GM23338 (cell line): ENCODE data around the gene FYN. TPM values are rescaled to one million over a fixed set of nuclear protein-coding genes. Genes with fewer than 3 reads are reported as not detected.

Source experiments
- ATAC-seq: fragments of 200-7000 bp; cut with Tn5 transposase; 3 replicates; pipeline ENCODE4 v1.9.1; 2020
- DNase-seq: peaks from one replicate; pipeline ENCODE4 v3.0.0-alpha.2; 2015; ENCODE audit warnings: low spot score
- H2AFZ ChIP-seq: fragments of 200-600 bp; sonication (generic); 2 replicates; pipeline ENCODE4 v1.8.0; 2016; ENCODE audit warnings: antibody characterized with exemption, mild to moderate bottlenecking, moderate library complexity
- H3F3A ChIP-seq: fragments of 200-600 bp; sonication (generic); replicated peaks from 2 replicates; pipeline ENCODE4 v1.8.0; 2017; ENCODE audit warnings: antibody characterized with exemption, mixed run types, low read depth
- H3K27ac ChIP-seq: fragments of 200-600 bp; sonication (generic); 2 replicates; pipeline ENCODE4 v1.6.1; 2016; ENCODE audit warnings: low read depth
- H3K27me3 ChIP-seq: fragments of 200-600 bp; sonication (generic); 2 replicates; pipeline ENCODE4 v1.8.0; 2016; ENCODE audit warnings: mild to moderate bottlenecking, mixed run types, moderate library complexity; ENCODE audit not compliant: insufficient read depth
- H3K36me3 ChIP-seq: fragments of 200-600 bp; sonication (generic); 2 replicates; pipeline ENCODE4 v1.8.0; 2016; ENCODE audit warnings: mild to moderate bottlenecking; ENCODE audit not compliant: insufficient read depth
- H3K4me1 ChIP-seq: fragments of 200-600 bp; sonication (generic); 2 replicates; pipeline ENCODE4 v1.8.0; 2016; ENCODE audit warnings: mild to moderate bottlenecking, moderate library complexity; ENCODE audit not compliant: insufficient read depth
- H3K4me2 ChIP-seq: fragments of 200-600 bp; sonication (generic); 2 replicates; pipeline ENCODE4 v1.7.1; 2017; ENCODE audit warnings: mixed run types
- H3K4me3 ChIP-seq: fragments of 200-600 bp; sonication (generic); 2 replicates; pipeline ENCODE4 v1.6.1; 2016; ENCODE audit warnings: mixed run types
- H3K79me2 ChIP-seq: fragments of 200-600 bp; sonication (generic); replicated peaks from 2 replicates; pipeline ENCODE4 v1.8.0; 2017; ENCODE audit warnings: mild to moderate bottlenecking; ENCODE audit not compliant: insufficient read depth
- H3K9me2 ChIP-seq: fragments of 200-600 bp; sonication (generic); 2 replicates; pipeline ENCODE4 v1.8.0; 2017; ENCODE audit not compliant: insufficient read depth
- H4K20me1 ChIP-seq: fragments of 200-600 bp; sonication (generic); replicated peaks from 2 replicates; pipeline ENCODE4 v1.8.0; 2017; ENCODE audit warnings: mild to moderate bottlenecking; ENCODE audit not compliant: insufficient read depth
- H3K27ac Mint-ChIP-seq: 2 replicates; pipeline ENCODE4 v1.8.0; 2020; ENCODE audit warnings: inconsistent platforms, mild to moderate bottlenecking, moderate library complexity, mixed read lengths
- H3K27me3 Mint-ChIP-seq: 3 replicates; pipeline ENCODE4 v1.8.0; 2022; ENCODE audit warnings: low read depth, mild to moderate bottlenecking, moderate library complexity, mixed read lengths, inconsistent platforms; ENCODE audit not compliant: insufficient read depth, poor library complexity
- H3K36me3 Mint-ChIP-seq: 3 replicates; pipeline ENCODE4 v1.8.0; 2021; ENCODE audit warnings: low read depth, mild to moderate bottlenecking, inconsistent platforms, moderate library complexity, mixed read lengths
- H3K4me1 Mint-ChIP-seq: 3 replicates; pipeline ENCODE4 v1.8.0; 2020; ENCODE audit warnings: mild to moderate bottlenecking, inconsistent platforms, mixed read lengths
- H3K4me3 Mint-ChIP-seq: 3 replicates; pipeline ENCODE4 v1.8.0; 2021; ENCODE audit warnings: moderate library complexity, mild to moderate bottlenecking, inconsistent platforms, mixed read lengths
- H3K9me3 Mint-ChIP-seq: 3 replicates; pipeline ENCODE4 v1.8.0; 2020; ENCODE audit warnings: moderate library complexity, mild to moderate bottlenecking, inconsistent platforms, mixed read lengths
- CREB1 ChIP-seq: fragments of 250-450 bp; sonication (Bioruptor Pico); IDR thresholded peaks from 2 replicates; pipeline ENCODE4 v1.5.0; 2020; ENCODE audit warnings: low read depth, mild to moderate bottlenecking, moderate library complexity
- ETS1 ChIP-seq: IDR thresholded peaks from 2 replicates; pipeline ENCODE4 v1.6.1; 2016; ENCODE audit warnings: antibody characterized with exemption
- EZH2phosphoT487 ChIP-seq: fragments of 200-600 bp; sonication (generic); IDR thresholded peaks from one replicate; pipeline ENCODE4 v1.8.1; 2018; ENCODE audit warnings: antibody characterized with exemption; ENCODE audit not compliant: unreplicated experiment
- JUNB ChIP-seq: IDR thresholded peaks from one replicate; pipeline ENCODE4 v1.6.1; 2016; ENCODE audit warnings: antibody characterized with exemption; ENCODE audit not compliant: unreplicated experiment
- NANOG ChIP-seq: IDR thresholded peaks from 2 replicates; pipeline ENCODE4 v1.6.1; 2016; ENCODE audit warnings: antibody characterized with exemption, borderline replicate concordance
- POLR2AphosphoS5 ChIP-seq: IDR thresholded peaks from 2 replicates; pipeline ENCODE4 v1.6.1; 2016; ENCODE audit warnings: antibody characterized with exemption, low read depth
- STAT1 ChIP-seq: IDR thresholded peaks from one replicate; pipeline ENCODE4 v1.6.1; 2016; ENCODE audit warnings: antibody characterized with exemption; ENCODE audit not compliant: unreplicated experiment
- ZNF114 ChIP-seq: fragments of 250-450 bp; sonication (Bioruptor Pico); IDR thresholded peaks from 2 replicates; pipeline ENCODE4 v1.5.0; 2020; ENCODE audit warnings: mild to moderate bottlenecking, moderate library complexity
- polyA plus RNA-seq: library from polyadenylated mRNA; unstranded; fragments of >200 nt; fragmentation: Nextera tagmentation; extraction: Ambion mirVana; gene quantifications from 2 replicates; pipeline ENCODE4 v1.2.1, GENCODE V29; 2016
- total RNA-seq: library from RNA; depleted of rRNA; stranded (reverse); fragments of >200 nt; shearing (Covaris generic); gene quantifications from 2 replicates; pipeline ENCODE4 v1.2.3, GENCODE V29; 2014
- TF ChIP-seq, protein P1 (sequence below), 2 experiments: fragments of 200-600 bp in 1 of 2; sonication (generic) in 1 of 2; conservative IDR thresholded peaks; 2 replicates each; pipeline versions ENCODE4 v1.5.1 to v1.6.1; 2016 to 2017; ENCODE audit warnings: antibody characterized with exemption in 2 of 2, low read depth in 2 of 2, mild to moderate bottlenecking in 2 of 2, moderate library complexity in 1 of 2
- TF ChIP-seq, protein P2 (sequence below): IDR thresholded peaks from one replicate; pipeline ENCODE4 v1.6.1; 2018; ENCODE audit warnings: antibody characterized with exemption; ENCODE audit not compliant: unreplicated experiment
- TF ChIP-seq, protein P3 (sequence below): fragments of 250-450 bp; sonication (Bioruptor Pico); IDR thresholded peaks from 2 replicates; pipeline ENCODE4 v1.5.0; 2020; ENCODE audit warnings: mild to moderate bottlenecking, moderate library complexity

FYN gene
- total and polyA plus RNA-seq, 2 experiments from 2014 or later: 46.8 to 143 TPM

DNA sequence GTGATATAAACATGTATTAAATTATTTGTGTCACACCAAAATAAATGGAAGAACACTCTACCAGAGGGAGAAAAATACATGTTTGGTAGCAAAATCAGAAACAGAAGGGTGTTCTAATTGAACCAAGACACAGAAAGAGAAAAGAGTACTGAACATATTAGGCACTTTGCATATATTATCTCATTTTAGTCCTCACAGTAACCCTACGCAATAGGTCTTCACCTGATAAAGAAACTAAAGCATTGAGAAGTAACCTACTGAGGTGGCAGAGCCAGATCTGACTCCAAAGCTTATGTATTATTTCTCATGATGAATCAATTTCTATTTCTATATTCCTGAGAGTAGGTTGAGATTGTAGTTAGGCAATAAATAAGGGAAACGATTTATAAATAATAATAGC lies 77.7 kb downstream of the FYN start:
- Histone ChIP-seq H3K27ac (no peak overlapping the region), H3K27me3 (no peaks in the 10 kb centered on the region), H3K36me3 (no peaks in the 10 kb centered on the region), H3K79me2 (peaks cover 50% of the 10 kb centered on the region), H3K4me2 (no peak overlapping the region), H4K20me1 (peaks cover 10% of the 10 kb centered on the region; the same call in 1 of the 2 replicates), H3K4me3 (no peak overlapping the region), H3K9me2 (no peaks in the 10 kb centered on the region), H3F3A (no peaks in the 10 kb centered on the region), H2AFZ (no peak overlapping the region), H3K4me1 (peaks cover 18% of the 10 kb centered on the region; the same call in 1 of the 2 replicates)
- Mint-ChIP-seq H3K4me3 (no peak overlapping the region), H3K4me1 (peaks cover 48% of the 10 kb centered on the region), H3K9me3 (no peaks in the 10 kb centered on the region; the same call in 2 of the 3 replicates), H3K27ac (no peak overlapping the region), H3K27me3 (peaks cover 2% of the 10 kb centered on the region), H3K36me3 (no peaks in the 10 kb centered on the region)
- DNase-seq (no peak), ATAC-seq (no peak)
- TF ChIP-seq ETS1 (no peak), POLR2AphosphoS5 (no peak), NANOG (no peak), ZNF114 (CRISPR knock-in tag) (no peak), EZH2phosphoT487 (no peak), JUNB (no peak), STAT1 (no peak), CREB1 (CRISPR knock-in tag) (no peak)
- TF ChIP-seq, protein P1, sequence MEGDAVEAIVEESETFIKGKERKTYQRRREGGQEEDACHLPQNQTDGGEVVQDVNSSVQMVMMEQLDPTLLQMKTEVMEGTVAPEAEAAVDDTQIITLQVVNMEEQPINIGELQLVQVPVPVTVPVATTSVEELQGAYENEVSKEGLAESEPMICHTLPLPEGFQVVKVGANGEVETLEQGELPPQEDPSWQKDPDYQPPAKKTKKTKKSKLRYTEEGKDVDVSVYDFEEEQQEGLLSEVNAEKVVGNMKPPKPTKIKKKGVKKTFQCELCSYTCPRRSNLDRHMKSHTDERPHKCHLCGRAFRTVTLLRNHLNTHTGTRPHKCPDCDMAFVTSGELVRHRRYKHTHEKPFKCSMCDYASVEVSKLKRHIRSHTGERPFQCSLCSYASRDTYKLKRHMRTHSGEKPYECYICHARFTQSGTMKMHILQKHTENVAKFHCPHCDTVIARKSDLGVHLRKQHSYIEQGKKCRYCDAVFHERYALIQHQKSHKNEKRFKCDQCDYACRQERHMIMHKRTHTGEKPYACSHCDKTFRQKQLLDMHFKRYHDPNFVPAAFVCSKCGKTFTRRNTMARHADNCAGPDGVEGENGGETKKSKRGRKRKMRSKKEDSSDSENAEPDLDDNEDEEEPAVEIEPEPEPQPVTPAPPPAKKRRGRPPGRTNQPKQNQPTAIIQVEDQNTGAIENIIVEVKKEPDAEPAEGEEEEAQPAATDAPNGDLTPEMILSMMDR (conservative IDR thresholded peaks at IDR 0.05; ENCODE audit: low read depth in 2 of 2): no peak
- TF ChIP-seq, protein P2, sequence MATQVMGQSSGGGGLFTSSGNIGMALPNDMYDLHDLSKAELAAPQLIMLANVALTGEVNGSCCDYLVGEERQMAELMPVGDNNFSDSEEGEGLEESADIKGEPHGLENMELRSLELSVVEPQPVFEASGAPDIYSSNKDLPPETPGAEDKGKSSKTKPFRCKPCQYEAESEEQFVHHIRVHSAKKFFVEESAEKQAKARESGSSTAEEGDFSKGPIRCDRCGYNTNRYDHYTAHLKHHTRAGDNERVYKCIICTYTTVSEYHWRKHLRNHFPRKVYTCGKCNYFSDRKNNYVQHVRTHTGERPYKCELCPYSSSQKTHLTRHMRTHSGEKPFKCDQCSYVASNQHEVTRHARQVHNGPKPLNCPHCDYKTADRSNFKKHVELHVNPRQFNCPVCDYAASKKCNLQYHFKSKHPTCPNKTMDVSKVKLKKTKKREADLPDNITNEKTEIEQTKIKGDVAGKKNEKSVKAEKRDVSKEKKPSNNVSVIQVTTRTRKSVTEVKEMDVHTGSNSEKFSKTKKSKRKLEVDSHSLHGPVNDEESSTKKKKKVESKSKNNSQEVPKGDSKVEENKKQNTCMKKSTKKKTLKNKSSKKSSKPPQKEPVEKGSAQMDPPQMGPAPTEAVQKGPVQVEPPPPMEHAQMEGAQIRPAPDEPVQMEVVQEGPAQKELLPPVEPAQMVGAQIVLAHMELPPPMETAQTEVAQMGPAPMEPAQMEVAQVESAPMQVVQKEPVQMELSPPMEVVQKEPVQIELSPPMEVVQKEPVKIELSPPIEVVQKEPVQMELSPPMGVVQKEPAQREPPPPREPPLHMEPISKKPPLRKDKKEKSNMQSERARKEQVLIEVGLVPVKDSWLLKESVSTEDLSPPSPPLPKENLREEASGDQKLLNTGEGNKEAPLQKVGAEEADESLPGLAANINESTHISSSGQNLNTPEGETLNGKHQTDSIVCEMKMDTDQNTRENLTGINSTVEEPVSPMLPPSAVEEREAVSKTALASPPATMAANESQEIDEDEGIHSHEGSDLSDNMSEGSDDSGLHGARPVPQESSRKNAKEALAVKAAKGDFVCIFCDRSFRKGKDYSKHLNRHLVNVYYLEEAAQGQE: no peak
- TF ChIP-seq, protein P3, sequence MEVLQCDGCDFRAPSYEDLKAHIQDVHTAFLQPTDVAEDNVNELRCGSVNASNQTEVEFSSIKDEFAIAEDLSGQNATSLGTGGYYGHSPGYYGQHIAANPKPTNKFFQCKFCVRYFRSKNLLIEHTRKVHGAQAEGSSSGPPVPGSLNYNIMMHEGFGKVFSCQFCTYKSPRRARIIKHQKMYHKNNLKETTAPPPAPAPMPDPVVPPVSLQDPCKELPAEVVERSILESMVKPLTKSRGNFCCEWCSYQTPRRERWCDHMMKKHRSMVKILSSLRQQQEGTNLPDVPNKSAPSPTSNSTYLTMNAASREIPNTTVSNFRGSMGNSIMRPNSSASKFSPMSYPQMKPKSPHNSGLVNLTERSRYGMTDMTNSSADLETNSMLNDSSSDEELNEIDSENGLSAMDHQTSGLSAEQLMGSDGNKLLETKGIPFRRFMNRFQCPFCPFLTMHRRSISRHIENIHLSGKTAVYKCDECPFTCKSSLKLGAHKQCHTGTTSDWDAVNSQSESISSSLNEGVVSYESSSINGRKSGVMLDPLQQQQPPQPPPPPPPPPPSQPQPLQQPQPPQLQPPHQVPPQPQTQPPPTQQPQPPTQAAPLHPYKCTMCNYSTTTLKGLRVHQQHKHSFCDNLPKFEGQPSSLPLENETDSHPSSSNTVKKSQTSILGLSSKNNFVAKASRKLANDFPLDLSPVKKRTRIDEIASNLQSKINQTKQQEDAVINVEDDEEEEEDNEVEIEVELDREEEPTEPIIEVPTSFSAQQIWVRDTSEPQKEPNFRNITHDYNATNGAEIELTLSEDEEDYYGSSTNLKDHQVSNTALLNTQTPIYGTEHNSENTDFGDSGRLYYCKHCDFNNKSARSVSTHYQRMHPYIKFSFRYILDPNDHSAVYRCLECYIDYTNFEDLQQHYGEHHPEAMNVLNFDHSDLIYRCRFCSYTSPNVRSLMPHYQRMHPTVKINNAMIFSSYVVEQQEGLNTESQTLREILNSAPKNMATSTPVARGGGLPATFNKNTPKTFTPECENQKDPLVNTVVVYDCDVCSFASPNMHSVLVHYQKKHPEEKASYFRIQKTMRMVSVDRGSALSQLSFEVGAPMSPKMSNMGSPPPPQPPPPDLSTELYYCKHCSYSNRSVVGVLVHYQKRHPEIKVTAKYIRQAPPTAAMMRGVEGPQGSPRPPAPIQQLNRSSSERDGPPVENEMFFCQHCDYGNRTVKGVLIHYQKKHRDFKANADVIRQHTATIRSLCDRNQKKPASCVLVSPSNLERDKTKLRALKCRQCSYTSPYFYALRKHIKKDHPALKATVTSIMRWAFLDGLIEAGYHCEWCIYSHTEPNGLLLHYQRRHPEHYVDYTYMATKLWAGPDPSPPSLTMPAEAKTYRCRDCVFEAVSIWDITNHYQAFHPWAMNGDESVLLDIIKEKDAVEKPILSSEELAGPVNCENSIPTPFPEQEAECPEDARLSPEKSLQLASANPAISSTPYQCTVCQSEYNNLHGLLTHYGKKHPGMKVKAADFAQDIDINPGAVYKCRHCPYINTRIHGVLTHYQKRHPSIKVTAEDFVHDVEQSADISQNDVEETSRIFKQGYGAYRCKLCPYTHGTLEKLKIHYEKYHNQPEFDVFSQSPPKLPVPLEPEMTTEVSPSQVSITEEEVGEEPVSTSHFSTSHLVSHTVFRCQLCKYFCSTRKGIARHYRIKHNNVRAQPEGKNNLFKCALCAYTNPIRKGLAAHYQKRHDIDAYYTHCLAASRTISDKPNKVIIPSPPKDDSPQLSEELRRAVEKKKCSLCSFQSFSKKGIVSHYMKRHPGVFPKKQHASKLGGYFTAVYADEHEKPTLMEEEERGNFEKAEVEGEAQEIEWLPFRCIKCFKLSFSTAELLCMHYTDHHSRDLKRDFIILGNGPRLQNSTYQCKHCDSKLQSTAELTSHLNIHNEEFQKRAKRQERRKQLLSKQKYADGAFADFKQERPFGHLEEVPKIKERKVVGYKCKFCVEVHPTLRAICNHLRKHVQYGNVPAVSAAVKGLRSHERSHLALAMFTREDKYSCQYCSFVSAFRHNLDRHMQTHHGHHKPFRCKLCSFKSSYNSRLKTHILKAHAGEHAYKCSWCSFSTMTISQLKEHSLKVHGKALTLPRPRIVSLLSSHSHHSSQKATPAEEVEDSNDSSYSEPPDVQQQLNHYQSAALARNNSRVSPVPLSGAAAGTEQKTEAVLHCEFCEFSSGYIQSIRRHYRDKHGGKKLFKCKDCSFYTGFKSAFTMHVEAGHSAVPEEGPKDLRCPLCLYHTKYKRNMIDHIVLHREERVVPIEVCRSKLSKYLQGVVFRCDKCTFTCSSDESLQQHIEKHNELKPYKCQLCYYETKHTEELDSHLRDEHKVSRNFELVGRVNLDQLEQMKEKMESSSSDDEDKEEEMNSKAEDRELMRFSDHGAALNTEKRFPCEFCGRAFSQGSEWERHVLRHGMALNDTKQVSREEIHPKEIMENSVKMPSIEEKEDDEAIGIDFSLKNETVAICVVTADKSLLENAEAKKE (CRISPR knock-in tag): no peak
